Keratinocyte (primary cell): ENCODE results near the gene SYTL1. TPM values are rescaled to one million over a fixed set of nuclear protein-coding genes. Genes with fewer than 3 reads are reported as not detected.
A peak's percentile ranks its signal among the peaks of the same experiment; 100 is the strongest.

Experiments used
- DNase-seq: peaks from one replicate; pipeline ENCODE4 v3.0.0-alpha.2; 2011; ENCODE audit warnings: low read depth, missing footprints, low spot score
- FAIRE-seq: peaks from 2 replicates; lab custom pipeline; 2011; peaks lifted over from hg19 to GRCh38; lab: Jason Lieb, UNC
- H2AFZ ChIP-seq: 2 replicates; pipeline ENCODE4 v1.6.0; 2012; ENCODE audit warnings: low read length, control low read depth, inconsistent platforms; ENCODE audit not compliant: control insufficient read depth
- H3K27ac ChIP-seq: 2 replicates; pipeline ENCODE4 v1.5.1; 2011; ENCODE audit warnings: low read length; ENCODE audit not compliant: control insufficient read depth, insufficient read depth
- H3K27me3 ChIP-seq: 3 replicates; pipeline ENCODE4 v1.6.0; 2011; ENCODE audit warnings: low read length; ENCODE audit not compliant: control insufficient read depth, insufficient read depth; ENCODE audit errors: extremely low read depth
- H3K36me3 ChIP-seq, 2 experiments: 2 replicates in 1 of 2; 3 replicates in 1 of 2; pipeline ENCODE4 v1.5.1; 2011; ENCODE audit warnings: low read length in 2 of 2, mild to moderate bottlenecking in 1 of 2; ENCODE audit not compliant: control insufficient read depth in 2 of 2, insufficient read depth in 2 of 2; ENCODE audit errors: extremely low read depth in 1 of 2
- H3K4me1 ChIP-seq: 3 replicates; pipeline ENCODE4 v1.5.1; 2011; ENCODE audit warnings: low read length; ENCODE audit not compliant: control insufficient read depth, insufficient read depth; ENCODE audit errors: extremely low read depth
- H3K4me2 ChIP-seq: 3 replicates; pipeline ENCODE4 v1.6.0; 2011; ENCODE audit warnings: low read depth, low read length; ENCODE audit not compliant: control insufficient read depth, insufficient read depth; ENCODE audit errors: extremely low read depth
- H3K4me3 ChIP-seq, 3 experiments: fragments of 200-600 bp in 1 of 3; sonication (generic) in 1 of 3; 2 replicates in 2 of 3; 3 replicates in 1 of 3; pipeline ENCODE4 v1.5.1; 2011 to 2016; ENCODE audit warnings: low read length in 3 of 3, mild to moderate bottlenecking in 3 of 3, control low read depth in 2 of 3, inconsistent platforms in 1 of 3, low read depth in 1 of 3, mixed read lengths in 1 of 3, mixed run types in 1 of 3, moderate library complexity in 1 of 3; ENCODE audit not compliant: control insufficient read depth in 2 of 3, insufficient read depth in 2 of 3; ENCODE audit errors: extremely low read depth in 1 of 3
- H3K79me2 ChIP-seq: 2 replicates; pipeline ENCODE4 v1.6.0; 2012; ENCODE audit warnings: low read length; ENCODE audit not compliant: control insufficient read depth, insufficient read depth
- H3K9ac ChIP-seq: 3 replicates; pipeline ENCODE4 v1.6.0; 2011; ENCODE audit warnings: low read length; ENCODE audit not compliant: control insufficient read depth, insufficient read depth; ENCODE audit errors: extremely low read depth
- H3K9me1 ChIP-seq: 3 replicates; pipeline ENCODE4 v1.6.0; 2011; ENCODE audit warnings: low read length; ENCODE audit not compliant: control insufficient read depth, insufficient read depth; ENCODE audit errors: extremely low read depth
- H3K9me3 ChIP-seq: 2 replicates; pipeline ENCODE4 v1.5.1; 2012; ENCODE audit warnings: low read depth, low read length; ENCODE audit not compliant: control insufficient read depth
- H4K20me1 ChIP-seq: 3 replicates; pipeline ENCODE4 v1.6.0; 2011; ENCODE audit warnings: low read length; ENCODE audit not compliant: control insufficient read depth, insufficient read depth; ENCODE audit errors: extremely low read depth
- EZH2 ChIP-seq: IDR thresholded peaks from one replicate; pipeline ENCODE4 v1.6.1; 2012; ENCODE audit warnings: inconsistent platforms, mild to moderate bottlenecking, low read length, moderate library complexity
- dilution Hi-C: fragments of 300-500 bp; cut with MboI; formaldehyde crosslinking; loops from one replicate; pipeline ENCODE4 v1.7.0; 2020; ENCODE audit warnings: low sequenced_read_pairs; ENCODE audit not compliant: extremely low pct_ligation_motif_present
- polyA plus RNA-seq, 5 experiments: library from polyadenylated mRNA; depleted of rRNA in 3 of 5; stranded (reverse) in 3 of 5; stranded (forward) in 1 of 5; unstranded in 1 of 5; fragments of >200 nt; gene quantifications; 1 replicate in 1 of 5; 2 replicates in 3 of 5; 3 replicates in 1 of 5; pipeline versions ENCODE4 v1.2.1 to v1.2.3, GENCODE V29; 2011 to 2012; ENCODE audit warnings: missing spikeins in 2 of 5, low read depth in 1 of 5, low replicate concordance in 1 of 5
- TF ChIP-seq, protein P1 (sequence below), 3 experiments: IDR thresholded peaks in 1 of 3; conservative IDR thresholded peaks in 1 of 3; optimal IDR thresholded peaks in 1 of 3; 2 replicates in 2 of 3; 3 replicates in 1 of 3; pipeline versions ENCODE3 to v1.5.1; 2011; ENCODE audit warnings: low read length in 3 of 3, mild to moderate bottlenecking in 3 of 3, moderate library complexity in 2 of 3, control low read depth in 1 of 3, inconsistent platforms in 1 of 3; ENCODE audit not compliant: insufficient read depth in 2 of 3; ENCODE audit errors: extremely low read depth in 1 of 3

Gene SYTL1
- polyA plus RNA-seq, 1 donor (not counting 4 experiments of a cell fraction or from before 2014, with no cell fraction given) = 15.6 TPM

DNA sequence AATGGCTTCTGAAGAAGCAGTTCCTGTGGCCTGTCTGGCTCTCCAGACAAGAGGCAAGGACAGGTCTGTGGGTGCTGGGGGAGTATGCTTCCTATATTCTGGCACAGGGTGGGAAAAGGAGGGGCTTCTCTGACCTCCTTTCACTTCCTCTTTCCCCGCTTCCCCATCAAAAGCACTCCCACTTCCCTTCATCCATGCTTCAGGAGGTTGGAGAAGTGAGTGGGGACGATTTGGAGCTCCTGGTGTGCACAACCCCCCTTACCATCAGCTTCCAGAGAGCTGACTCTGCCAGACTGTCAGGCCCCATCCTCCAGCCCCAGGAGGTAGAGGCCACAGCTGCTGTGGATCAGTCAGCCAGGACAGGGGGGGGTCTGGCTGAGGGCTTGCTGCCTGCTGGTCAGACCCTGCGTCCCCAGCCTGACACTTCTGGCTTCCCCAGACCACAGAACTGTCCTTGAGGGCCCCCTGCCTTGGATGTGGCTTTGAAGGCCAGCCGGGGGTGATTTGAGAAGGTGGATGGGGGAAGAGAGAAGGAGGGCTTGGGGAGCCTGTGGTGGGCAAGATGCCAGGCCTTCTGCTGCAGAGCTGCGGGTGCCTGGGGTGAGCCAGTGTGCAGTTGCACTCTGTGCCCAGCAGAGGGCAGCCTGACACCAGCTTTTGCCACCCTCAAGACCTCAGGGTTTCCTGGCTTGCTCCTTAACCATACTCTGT is 41.3 kb upstream of the SYTL1 start:
- Histone ChIP-seq H3K27ac (peak overlapping the region; percentile 78), H3K4me3 (no peak overlapping the region), H3K9me3 (no peaks in the 10 kb centered on the region), H2AFZ (no peak overlapping the region), H3K4me2 (peak overlapping the region; percentile 37), H3K4me1 (peaks cover 28% of the 10 kb centered on the region), H3K36me3 (peaks cover 6 to 9% of the 10 kb centered on the region in 2 experiments), H3K79me2 (no peaks in the 10 kb centered on the region), H3K27me3 (no peaks in the 10 kb centered on the region), H4K20me1 (no peaks in the 10 kb centered on the region), H3K9ac (peak overlapping the region; percentile 62), H3K9me1 (no peaks in the 10 kb centered on the region)
- dilution Hi-C loops = no loop called here
- peak; percentile 99 for FAIRE-seq
- DNase-seq = peak; percentile 67
- TF ChIP-seq, protein P1, sequence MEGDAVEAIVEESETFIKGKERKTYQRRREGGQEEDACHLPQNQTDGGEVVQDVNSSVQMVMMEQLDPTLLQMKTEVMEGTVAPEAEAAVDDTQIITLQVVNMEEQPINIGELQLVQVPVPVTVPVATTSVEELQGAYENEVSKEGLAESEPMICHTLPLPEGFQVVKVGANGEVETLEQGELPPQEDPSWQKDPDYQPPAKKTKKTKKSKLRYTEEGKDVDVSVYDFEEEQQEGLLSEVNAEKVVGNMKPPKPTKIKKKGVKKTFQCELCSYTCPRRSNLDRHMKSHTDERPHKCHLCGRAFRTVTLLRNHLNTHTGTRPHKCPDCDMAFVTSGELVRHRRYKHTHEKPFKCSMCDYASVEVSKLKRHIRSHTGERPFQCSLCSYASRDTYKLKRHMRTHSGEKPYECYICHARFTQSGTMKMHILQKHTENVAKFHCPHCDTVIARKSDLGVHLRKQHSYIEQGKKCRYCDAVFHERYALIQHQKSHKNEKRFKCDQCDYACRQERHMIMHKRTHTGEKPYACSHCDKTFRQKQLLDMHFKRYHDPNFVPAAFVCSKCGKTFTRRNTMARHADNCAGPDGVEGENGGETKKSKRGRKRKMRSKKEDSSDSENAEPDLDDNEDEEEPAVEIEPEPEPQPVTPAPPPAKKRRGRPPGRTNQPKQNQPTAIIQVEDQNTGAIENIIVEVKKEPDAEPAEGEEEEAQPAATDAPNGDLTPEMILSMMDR (optimal IDR thresholded peaks at IDR 0.05 in 1 of 3, IDR thresholded peaks at IDR 0.05 in 1 of 3, conservative IDR thresholded peaks at IDR 0.05 in 1 of 3; ENCODE audit: extremely low read depth in 1 of 3, insufficient read depth in 2 of 3, low read length in 3 of 3) = peak; percentile 98 to 99 (median 99)
- TF ChIP-seq EZH2 = no peak

DNA sequence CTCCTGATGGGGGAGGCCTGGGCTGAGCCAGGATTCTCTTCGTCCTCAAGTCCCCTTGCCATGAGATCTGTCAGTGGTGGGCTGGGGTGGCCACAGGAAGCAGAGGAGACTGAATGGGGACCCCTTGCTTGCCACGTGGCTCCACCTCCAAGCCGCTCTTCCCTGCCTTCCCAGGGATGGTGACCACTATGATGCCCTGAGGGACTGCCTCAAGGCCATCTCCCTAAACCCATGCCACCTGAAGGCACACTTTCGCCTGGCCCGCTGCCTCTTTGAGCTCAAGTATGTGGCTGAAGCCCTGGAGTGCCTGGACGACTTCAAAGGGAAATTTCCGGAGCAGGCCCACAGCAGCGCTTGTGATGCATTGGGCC is 40.8 kb upstream of the SYTL1 start:
- Histone ChIP-seq H3K79me2 (no peaks in the 10 kb centered on the region), H3K9me3 (no peaks in the 10 kb centered on the region), H3K4me3 (no peak overlapping the region), H4K20me1 (no peaks in the 10 kb centered on the region), H2AFZ (no peak overlapping the region), H3K27ac (no peak overlapping the region), H3K36me3 (peaks cover 6 to 9% of the 10 kb centered on the region in 2 experiments), H3K4me1 (peaks cover 28% of the 10 kb centered on the region), H3K4me2 (no peak overlapping the region), H3K9me1 (no peaks in the 10 kb centered on the region), H3K9ac (no peak overlapping the region), H3K27me3 (no peaks in the 10 kb centered on the region)
- FAIRE-seq (no peak), DNase-seq (no peak)
- TF ChIP-seq EZH2 = no peak
- TF ChIP-seq, protein P1 (optimal IDR thresholded peaks at IDR 0.05 in 1 of 3, IDR thresholded peaks at IDR 0.05 in 1 of 3, conservative IDR thresholded peaks at IDR 0.05 in 1 of 3; ENCODE audit: extremely low read depth in 1 of 3, insufficient read depth in 2 of 3, low read length in 3 of 3) = no peak
- dilution Hi-C loops = no loop called here
